H1 (cell line): ENCODE measurements around the gene EWSR1.
"Not testable (repeated sequence)": the region's sequence is repeated elsewhere in the genome, so short reads cannot be mapped to it uniquely, and the experiment has no call there.

Source experiments
- BRCA1 ChIP-seq: IDR thresholded peaks from 2 replicates; pipeline ENCODE4 v1.6.1; 2012; ENCODE audit warnings: low read depth, low read length, improper control_type of control experiment
- CTCF ChIP-seq, 3 experiments: IDR thresholded peaks; 1 replicate in 2 of 3; 2 replicates in 1 of 3; pipeline versions ENCODE4 v1.5.1 to v1.6.1; 2011; ENCODE audit warnings: low read length in 3 of 3, mild to moderate bottlenecking in 3 of 3, inconsistent platforms in 2 of 3, low read depth in 1 of 3, moderate library complexity in 1 of 3; ENCODE audit not compliant: insufficient read depth in 1 of 3; ENCODE audit errors: control extremely low read depth in 1 of 3
- POLR2A ChIP-seq, 2 experiments: IDR thresholded peaks; 1 replicate in 1 of 2; 2 replicates in 1 of 2; pipeline ENCODE4 v1.6.1; 2011; ENCODE audit warnings: low read depth in 2 of 2, low read length in 2 of 2, mild to moderate bottlenecking in 2 of 2; ENCODE audit errors: control extremely low read depth in 1 of 2
- POLR2AphosphoS5 ChIP-seq: IDR thresholded peaks from 2 replicates; pipeline ENCODE4 v1.6.1; 2011; ENCODE audit warnings: low read depth, low read length
- SIN3A ChIP-seq, 2 experiments: IDR thresholded peaks in 1 of 2; conservative IDR thresholded peaks in 1 of 2; 2 replicates each; pipeline ENCODE4 v1.6.1; 2011 to 2012; ENCODE audit warnings: low read length in 2 of 2, improper control_type of control experiment in 1 of 2, low read depth in 1 of 2, mild to moderate bottlenecking in 1 of 2
- YY1 ChIP-seq: IDR thresholded peaks from 2 replicates; pipeline ENCODE4 v1.6.1; 2011; ENCODE audit warnings: low read depth, mild to moderate bottlenecking, low read length
- ZNF274 ChIP-seq: IDR thresholded peaks from 2 replicates; pipeline ENCODE4 v1.7.0; 2012; ENCODE audit warnings: low read length, borderline replicate concordance; ENCODE audit errors: extremely low read depth

GRCh38 chr22:29344889-29345288 lies 76.8 kb downstream of the EWSR1 start:
- not testable (repeated sequence) for TF ChIP-seq POLR2AphosphoS5; CTCF (IDR thresholded peaks at IDR 0.05; ENCODE audit: control extremely low read depth in 1 of 3, insufficient read depth in 1 of 3, low read depth in 1 of 3, low read length in 3 of 3); YY1; BRCA1; ZNF274; SIN3A (conservative IDR thresholded peaks at IDR 0.05 in 1 of 2, IDR thresholded peaks at IDR 0.05 in 1 of 2; ENCODE audit: low read depth in 1 of 2, low read length in 2 of 2); POLR2A (IDR thresholded peaks at IDR 0.05; ENCODE audit: control extremely low read depth in 1 of 2, low read depth in 2 of 2, low read length in 2 of 2)
